Keratinocyte (primary cell): ENCODE results near the gene CECR2.

Source experiments
- EZH2 ChIP-seq: IDR thresholded peaks from one replicate; pipeline ENCODE4 v1.6.1; 2012; ENCODE audit warnings: inconsistent platforms, mild to moderate bottlenecking, low read length, moderate library complexity
- TF ChIP-seq, protein P1 (sequence below), 3 experiments: IDR thresholded peaks in 1 of 3; conservative IDR thresholded peaks in 1 of 3; optimal IDR thresholded peaks in 1 of 3; 2 replicates in 2 of 3; 3 replicates in 1 of 3; pipeline versions ENCODE3 to v1.5.1; 2011; ENCODE audit warnings: low read length in 3 of 3, mild to moderate bottlenecking in 3 of 3, moderate library complexity in 2 of 3, control low read depth in 1 of 3, inconsistent platforms in 1 of 3; ENCODE audit not compliant: insufficient read depth in 2 of 3; ENCODE audit errors: extremely low read depth in 1 of 3

- TF ChIP-seq EZH2 = no peak
- TF ChIP-seq, protein P1, sequence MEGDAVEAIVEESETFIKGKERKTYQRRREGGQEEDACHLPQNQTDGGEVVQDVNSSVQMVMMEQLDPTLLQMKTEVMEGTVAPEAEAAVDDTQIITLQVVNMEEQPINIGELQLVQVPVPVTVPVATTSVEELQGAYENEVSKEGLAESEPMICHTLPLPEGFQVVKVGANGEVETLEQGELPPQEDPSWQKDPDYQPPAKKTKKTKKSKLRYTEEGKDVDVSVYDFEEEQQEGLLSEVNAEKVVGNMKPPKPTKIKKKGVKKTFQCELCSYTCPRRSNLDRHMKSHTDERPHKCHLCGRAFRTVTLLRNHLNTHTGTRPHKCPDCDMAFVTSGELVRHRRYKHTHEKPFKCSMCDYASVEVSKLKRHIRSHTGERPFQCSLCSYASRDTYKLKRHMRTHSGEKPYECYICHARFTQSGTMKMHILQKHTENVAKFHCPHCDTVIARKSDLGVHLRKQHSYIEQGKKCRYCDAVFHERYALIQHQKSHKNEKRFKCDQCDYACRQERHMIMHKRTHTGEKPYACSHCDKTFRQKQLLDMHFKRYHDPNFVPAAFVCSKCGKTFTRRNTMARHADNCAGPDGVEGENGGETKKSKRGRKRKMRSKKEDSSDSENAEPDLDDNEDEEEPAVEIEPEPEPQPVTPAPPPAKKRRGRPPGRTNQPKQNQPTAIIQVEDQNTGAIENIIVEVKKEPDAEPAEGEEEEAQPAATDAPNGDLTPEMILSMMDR (optimal IDR thresholded peaks at IDR 0.05 in 1 of 3, IDR thresholded peaks at IDR 0.05 in 1 of 3, conservative IDR thresholded peaks at IDR 0.05 in 1 of 3; ENCODE audit: extremely low read depth in 1 of 3, insufficient read depth in 2 of 3, low read length in 3 of 3) = no peak
Measured at GRCh38 chr22:17606496-17606895, 237.2 kb downstream of the CECR2 start.
